Astrocyte (in vitro differentiated cells and primary cell): ENCODE measurements around the gene APOM. TPM values are rescaled to one million over a fixed set of nuclear protein-coding genes. Genes with fewer than 3 reads are reported as not detected.

Experiments
- DNase-seq: peaks from one replicate; pipeline ENCODE4 v3.0.0-alpha.2; 2010; ENCODE audit warnings: low read depth
- FAIRE-seq: peaks from 2 replicates; lab custom pipeline; 2011; peaks lifted over from hg19 to GRCh38; lab: Jason Lieb, UNC
- H2AFZ ChIP-seq: 2 replicates; pipeline ENCODE4 v1.6.0; 2012; ENCODE audit warnings: low read depth, low read length, inconsistent platforms
- H3K27ac ChIP-seq: 2 replicates; pipeline ENCODE4 v1.5.1; 2011; ENCODE audit warnings: low read depth, low read length, inconsistent platforms
- H3K27me3 ChIP-seq: 2 replicates; pipeline ENCODE4 v1.6.0; 2011; ENCODE audit warnings: low read length, inconsistent platforms; ENCODE audit not compliant: insufficient read depth
- H3K36me3 ChIP-seq: 2 replicates; pipeline ENCODE4 v1.5.1; 2011; ENCODE audit warnings: low read length, inconsistent platforms; ENCODE audit not compliant: insufficient read depth
- H3K4me1 ChIP-seq: 2 replicates; pipeline ENCODE4 v1.5.1; 2011; ENCODE audit warnings: low read length, inconsistent platforms; ENCODE audit not compliant: insufficient read depth
- H3K4me2 ChIP-seq: 2 replicates; pipeline ENCODE4 v1.6.0; 2012; ENCODE audit warnings: low read length, inconsistent platforms
- H3K4me3 ChIP-seq: 2 replicates; pipeline ENCODE4 v1.5.1; 2011; ENCODE audit warnings: low read depth, mild to moderate bottlenecking, low read length, inconsistent platforms; ENCODE audit not compliant: insufficient read depth
- H3K79me2 ChIP-seq: 2 replicates; pipeline ENCODE4 v1.6.0; 2012; ENCODE audit warnings: mild to moderate bottlenecking, low read length, inconsistent platforms; ENCODE audit not compliant: insufficient read depth
- H3K9ac ChIP-seq: 2 replicates; pipeline ENCODE4 v1.6.0; 2012; ENCODE audit warnings: mild to moderate bottlenecking, low read length, inconsistent platforms
- H3K9me3 ChIP-seq: 2 replicates; pipeline ENCODE4 v1.5.1; 2012; ENCODE audit warnings: low read depth, mild to moderate bottlenecking, low read length, inconsistent platforms; ENCODE audit not compliant: insufficient read depth
- H4K20me1 ChIP-seq: 2 replicates; pipeline ENCODE4 v1.6.0; 2012; ENCODE audit warnings: low read length, inconsistent platforms; ENCODE audit not compliant: insufficient read depth
- H3K27ac Mint-ChIP-seq: one replicate; pipeline ENCODE4 v1.8.0; 2021; ENCODE audit warnings: mild to moderate bottlenecking, mixed read lengths; ENCODE audit not compliant: unreplicated experiment
- H3K27me3 Mint-ChIP-seq: one replicate; pipeline ENCODE4 v1.8.0; 2021; ENCODE audit warnings: low read depth, mixed read lengths; ENCODE audit not compliant: unreplicated experiment
- H3K36me3 Mint-ChIP-seq: one replicate; pipeline ENCODE4 v1.8.0; 2021; ENCODE audit warnings: low read depth, mixed read lengths; ENCODE audit not compliant: unreplicated experiment
- H3K4me1 Mint-ChIP-seq: one replicate; pipeline ENCODE4 v1.8.0; 2021; ENCODE audit warnings: low read depth, mixed read lengths; ENCODE audit not compliant: unreplicated experiment
- H3K4me3 Mint-ChIP-seq: one replicate; pipeline ENCODE4 v1.8.0; 2021; ENCODE audit warnings: mild to moderate bottlenecking, moderate library complexity, mixed read lengths; ENCODE audit not compliant: unreplicated experiment
- H3K9me3 Mint-ChIP-seq: one replicate; pipeline ENCODE4 v1.8.0; 2021; ENCODE audit warnings: mild to moderate bottlenecking, mixed read lengths; ENCODE audit not compliant: unreplicated experiment
- CTCF ChIP-seq: IDR thresholded peaks from 2 replicates; pipeline ENCODE4 v1.5.1; 2011; ENCODE audit warnings: low read depth, mild to moderate bottlenecking, inconsistent platforms, low read length, moderate library complexity; ENCODE audit not compliant: insufficient read depth
- EZH2 ChIP-seq: IDR thresholded peaks from 2 replicates; pipeline ENCODE4 v1.6.1; 2012; ENCODE audit warnings: mild to moderate bottlenecking, low read length, inconsistent platforms; ENCODE audit not compliant: insufficient read depth
- total RNA-seq: library from RNA; stranded (reverse); gene quantifications from 2 replicates; pipeline ENCODE4 v1.2.1, GENCODE V29; 2021

Gene APOM
- total RNA-seq, 1 donor from 2014 or later: 0.89 TPM

DNA sequence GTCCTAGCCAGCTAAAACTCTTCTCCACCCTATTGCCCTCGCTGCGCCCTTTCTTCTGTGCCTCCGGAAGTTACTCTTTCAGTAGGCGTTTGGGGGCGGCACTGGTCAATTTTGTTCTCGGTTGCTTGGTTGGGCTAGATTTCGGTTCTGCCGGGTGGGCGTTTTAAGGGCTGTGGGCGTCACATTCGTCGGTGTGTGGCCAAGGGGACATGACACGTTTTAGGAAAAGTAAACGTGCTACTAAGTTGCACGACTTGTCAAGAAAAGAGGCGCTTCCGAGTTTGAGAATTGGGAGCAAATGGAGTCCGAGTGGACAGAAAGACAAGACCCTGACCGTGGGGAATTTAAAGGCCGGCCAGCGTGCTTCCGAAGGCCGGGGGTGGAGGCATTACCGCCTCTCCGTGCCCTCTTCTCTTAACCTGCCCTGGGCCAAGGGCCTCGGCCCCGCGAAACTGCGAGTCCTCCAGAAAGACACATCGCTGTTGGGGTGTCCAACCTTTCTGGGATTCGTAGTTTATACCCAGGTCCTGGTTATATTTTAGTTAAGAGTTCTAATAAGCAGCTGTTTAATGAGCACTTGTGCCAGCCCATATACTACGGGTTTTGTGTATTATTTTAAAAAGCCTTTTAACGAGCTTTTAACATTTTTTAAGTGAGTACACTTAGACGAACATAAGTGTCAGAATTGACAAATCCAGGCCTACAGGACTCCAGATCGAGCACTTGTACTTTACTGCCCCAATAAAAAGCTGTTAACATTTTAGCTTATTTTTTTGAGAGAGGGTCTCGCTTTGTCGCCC lies 2.6 kb upstream of the APOM start:
- H3K27me3 Mint-ChIP-seq: no peaks in the 10 kb centered on the region
- FAIRE-seq: no peak

DNA sequence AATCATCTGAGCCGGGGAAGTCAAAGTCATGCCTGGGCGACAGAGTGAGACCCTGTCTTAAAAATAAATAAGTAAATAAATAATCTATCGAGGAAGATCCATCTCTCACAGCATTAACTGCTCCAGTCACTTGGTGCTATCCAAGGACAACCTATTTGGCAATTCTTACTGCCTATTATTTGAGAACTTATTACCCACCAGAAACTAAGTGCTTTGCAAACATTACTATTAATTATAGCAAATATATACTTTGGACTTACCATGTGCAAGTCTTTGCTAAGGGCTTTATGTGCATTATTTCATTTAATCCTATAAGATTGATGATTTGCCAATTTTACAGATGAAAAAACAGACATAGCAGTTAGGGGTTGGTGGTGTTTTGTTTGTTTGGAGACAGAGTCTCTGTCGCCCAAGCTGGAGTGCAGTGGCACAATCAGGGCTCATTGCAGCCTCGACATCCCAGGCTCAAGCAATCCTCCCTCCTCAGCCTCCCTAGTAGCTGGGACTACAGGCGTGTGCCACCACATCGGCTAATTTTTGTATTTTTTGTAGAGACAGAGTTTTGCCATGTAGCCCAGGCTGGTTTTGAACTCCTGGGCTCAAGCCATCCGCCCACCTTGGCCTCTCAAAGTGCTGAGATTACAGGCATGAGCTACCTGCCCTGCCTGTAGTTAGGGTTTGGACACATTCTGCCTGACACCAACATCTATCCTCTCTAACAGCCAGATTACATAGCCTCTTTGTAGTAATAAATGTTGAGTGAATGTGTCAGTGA lies 933 bp upstream of the APOM start:
- peaks cover 39% of the 10 kb centered on the region for H3K4me1 ChIP-seq
- peaks cover 72% of the 10 kb centered on the region for H3K79me2 ChIP-seq
- no peaks in the 10 kb centered on the region for H3K27me3 Mint-ChIP-seq
- no peak overlapping the region for H3K4me3 Mint-ChIP-seq
- H3K36me3 Mint-ChIP-seq: peaks cover 23% of the 10 kb centered on the region
- no peak overlapping the region for H3K27ac Mint-ChIP-seq
- H3K9me3 ChIP-seq: no peaks in the 10 kb centered on the region
- no peak overlapping the region for H3K4me3 ChIP-seq
- DNase-seq (no peak), FAIRE-seq (no peak)
- H3K36me3 ChIP-seq: no peaks in the 10 kb centered on the region
- no peak for TF ChIP-seq CTCF
- TF ChIP-seq EZH2: no peak
- no peak overlapping the region for H3K27ac ChIP-seq
- peaks cover 32% of the 10 kb centered on the region for H4K20me1 ChIP-seq
- H3K27me3 ChIP-seq: no peaks in the 10 kb centered on the region
- no peak overlapping the region for H3K4me2 ChIP-seq
- no peak overlapping the region for H2AFZ ChIP-seq
- H3K4me1 Mint-ChIP-seq: peaks cover 23% of the 10 kb centered on the region
- no peak overlapping the region for H3K9ac ChIP-seq
- no peaks in the 10 kb centered on the region for H3K9me3 Mint-ChIP-seq

More for the DNA sequence above, 2.6 kb upstream of the APOM start:
- peaks cover 23% of the 10 kb centered on the region for H4K20me1 ChIP-seq
- Mint-ChIP-seq H3K9me3 (no peaks in the 10 kb centered on the region), H3K4me1 (peaks cover 18% of the 10 kb centered on the region), H3K36me3 (peaks cover 24% of the 10 kb centered on the region), H3K4me3 (peak overlapping the region; percentile 98), H3K27ac (peak overlapping the region; percentile 99)
- peak overlapping the region; percentile 72 for H2AFZ ChIP-seq
- no peaks in the 10 kb centered on the region for H3K27me3 ChIP-seq
- H3K4me2 ChIP-seq: peak overlapping the region; percentile 90
- peak overlapping the region; percentile 96 for H3K27ac ChIP-seq
- H3K9me3 ChIP-seq: no peaks in the 10 kb centered on the region
- peaks cover 9% of the 10 kb centered on the region for H3K36me3 ChIP-seq
- H3K4me1 ChIP-seq: peaks cover 29% of the 10 kb centered on the region
- peak overlapping the region; percentile 88 for H3K9ac ChIP-seq
- peak; percentile 84 for DNase-seq
- peak overlapping the region; percentile 87 for H3K4me3 ChIP-seq
- H3K79me2 ChIP-seq: peaks cover 67% of the 10 kb centered on the region
- no peak for TF ChIP-seq EZH2
- no peak for TF ChIP-seq CTCF
